Measurements from ENCODE around the gene KRT35. TPM values are rescaled to one million over a fixed set of nuclear protein-coding genes. Genes with fewer than 3 reads are reported as not detected.

Gene KRT35
- total RNA-seq, 2 experiments from 2014 or later, result not detected

- Mint-ChIP-seq H3K36me3 (no peaks in the 10 kb centered on the region), H3K9me3 (ENCODE audit: low read depth) (no peaks in the 10 kb centered on the region), H3K4me3 (no peak overlapping the region), H3K27me3 (peaks cover 3% of the 10 kb centered on the region), H3K27ac (no peak overlapping the region), H3K4me1 (no peaks in the 10 kb centered on the region)
- CTCF ChIA-PET, result no interaction called here
- DNase-seq, result no peak
- no peak for ATAC-seq
These were observed 3.8 kb downstream of the KRT35 start for GRCh38 chr17:41476866-41477815.

GRCh38 chr17:41475421-41475820, 5.5 kb downstream of the KRT35 start:
- Mint-ChIP-seq H3K36me3 (no peaks in the 10 kb centered on the region), H3K4me1 (peaks cover 6% of the 10 kb centered on the region), H3K4me3 (no peak overlapping the region), H3K27me3 (peaks cover 7% of the 10 kb centered on the region), H3K9me3 (ENCODE audit: low read depth) (no peaks in the 10 kb centered on the region), H3K27ac (no peak overlapping the region)
- CTCF ChIA-PET, result no interaction called here
- ATAC-seq (no peak), DNase-seq (no peak)

- CTCF ChIA-PET, result no interaction called here
- H3K27ac Mint-ChIP-seq, result no peak overlapping the region
These were observed 6.1 kb downstream of the KRT35 start for GRCh38 chr17:41474863-41475262.

GRCh38 chr17:41468346-41468745, 12.6 kb downstream of the KRT35 start:
- CTCF ChIA-PET, result no interaction called here
- no peak for ATAC-seq
- Mint-ChIP-seq H3K4me3 (no peak overlapping the region), H3K27ac (no peak overlapping the region), H3K9me3 (ENCODE audit: low read depth) (no peaks in the 10 kb centered on the region), H3K27me3 (peaks cover 9% of the 10 kb centered on the region), H3K36me3 (no peaks in the 10 kb centered on the region), H3K4me1 (peaks cover 6% of the 10 kb centered on the region)
- no peak for DNase-seq

More at GRCh38 chr17:41474863-41475262, 6.1 kb downstream of the KRT35 start:
- peaks cover 6% of the 10 kb centered on the region for H3K4me1 Mint-ChIP-seq
- ATAC-seq (no peak), DNase-seq (no peak)
- no peaks in the 10 kb centered on the region for H3K9me3 Mint-ChIP-seq (ENCODE audit: low read depth)
- peaks cover 7% of the 10 kb centered on the region for H3K27me3 Mint-ChIP-seq
- H3K36me3 Mint-ChIP-seq, result no peaks in the 10 kb centered on the region
- no peak overlapping the region for H3K4me3 Mint-ChIP-seq

GRCh38 chr17:41467561-41467960, 13.4 kb downstream of the KRT35 start:
- peaks cover 6% of the 10 kb centered on the region for H3K4me1 Mint-ChIP-seq
- no peak overlapping the region for H3K27ac Mint-ChIP-seq
- H3K36me3 Mint-ChIP-seq, result no peaks in the 10 kb centered on the region
- CTCF ChIA-PET, result no interaction called here
- ATAC-seq (no peak), DNase-seq (no peak)
- no peaks in the 10 kb centered on the region for H3K9me3 Mint-ChIP-seq (ENCODE audit: low read depth)
- H3K4me3 Mint-ChIP-seq, result no peak overlapping the region
- H3K27me3 Mint-ChIP-seq, result peaks cover 9% of the 10 kb centered on the region

GRCh38 chr17:41466988-41467387, 14.0 kb downstream of the KRT35 start, which contains the start of gene KRT32:
KRT32 (minus strand) TSS chr17:41467386; CDS start chr17:41467325, 61 bp downstream.
- no peak for DNase-seq
- CTCF ChIA-PET, result no interaction called here
- H3K9me3 Mint-ChIP-seq (ENCODE audit: low read depth), result no peaks in the 10 kb centered on the region
- peaks cover 9% of the 10 kb centered on the region for H3K27me3 Mint-ChIP-seq
- no peak for ATAC-seq
- H3K4me3 Mint-ChIP-seq, result no peak within 1 kb of the TSS
- H3K36me3 Mint-ChIP-seq, result no peaks in the 10 kb centered on the region
- peaks cover 6% of the 10 kb centered on the region for H3K4me1 Mint-ChIP-seq
- no peak within 1 kb of the TSS for H3K27ac Mint-ChIP-seq

- H3K27me3 Mint-ChIP-seq, result peaks cover 4% of the 10 kb centered on the region
- no peaks in the 10 kb centered on the region for H3K36me3 Mint-ChIP-seq
- ATAC-seq (no peak), DNase-seq (no peak)
- no peak overlapping the region for H3K27ac Mint-ChIP-seq
- no peak overlapping the region for H3K4me3 Mint-ChIP-seq
- CTCF ChIA-PET, result no interaction called here
- H3K9me3 Mint-ChIP-seq (ENCODE audit: low read depth), result no peaks in the 10 kb centered on the region
- no peaks in the 10 kb centered on the region for H3K4me1 Mint-ChIP-seq
These were observed 16.3 kb downstream of the KRT35 start for GRCh38 chr17:41464682-41465081.

GRCh38 chr17:41464173-41464572, 16.8 kb downstream of the KRT35 start:
- Mint-ChIP-seq H3K4me3 (no peak overlapping the region), H3K27me3 (peaks cover under 1% of the 10 kb centered on the region), H3K27ac (no peak overlapping the region), H3K36me3 (no peaks in the 10 kb centered on the region), H3K4me1 (no peaks in the 10 kb centered on the region), H3K9me3 (ENCODE audit: low read depth) (no peaks in the 10 kb centered on the region)
- ATAC-seq, result no peak
- DNase-seq, result no peak
- CTCF ChIA-PET, result interaction anchor here (0.7 kb wide), 1 partner anchor 515 kb away, joined by 3 read pairs; no protein-coding TSS in a partner anchor

- Mint-ChIP-seq H3K27me3 (no peaks in the 10 kb centered on the region), H3K9me3 (ENCODE audit: low read depth) (no peaks in the 10 kb centered on the region), H3K27ac (no peak overlapping the region), H3K4me3 (no peak overlapping the region), H3K4me1 (no peaks in the 10 kb centered on the region), H3K36me3 (no peaks in the 10 kb centered on the region)
- DNase-seq (no peak), ATAC-seq (no peak)
- CTCF ChIA-PET, result interaction anchor here (0.7 kb wide), 1 partner anchor 514 kb away, joined by 3 read pairs; no protein-coding TSS in a partner anchor
These were observed 17.2 kb downstream of the KRT35 start for GRCh38 chr17:41463746-41464145.

- Mint-ChIP-seq H3K27ac (no peak overlapping the region), H3K4me3 (no peak overlapping the region), H3K4me1 (no peaks in the 10 kb centered on the region), H3K27me3 (peaks cover 3% of the 10 kb centered on the region), H3K9me3 (ENCODE audit: low read depth) (no peaks in the 10 kb centered on the region), H3K36me3 (no peaks in the 10 kb centered on the region)
- DNase-seq (no peak), ATAC-seq (no peak)
- CTCF ChIA-PET, result interaction anchor here (1.3 kb wide), 1 partner anchor 33 kb away, joined by 3 read pairs; no protein-coding TSS in a partner anchor
These were observed 18.2 kb downstream of the KRT35 start for GRCh38 chr17:41462705-41463104.

- Mint-ChIP-seq H3K4me1 (no peaks in the 10 kb centered on the region), H3K4me3 (no peak overlapping the region), H3K27me3 (peaks cover 6% of the 10 kb centered on the region), H3K9me3 (ENCODE audit: low read depth) (no peaks in the 10 kb centered on the region), H3K27ac (no peak overlapping the region), H3K36me3 (no peaks in the 10 kb centered on the region)
- CTCF ChIA-PET, result no interaction called here
- no peak for ATAC-seq
- DNase-seq, result no peak
These were observed 23.3 kb downstream of the KRT35 start for GRCh38 chr17:41457676-41458075.

GRCh38 chr17:41456204-41456603, 24.7 kb downstream of the KRT35 start:
- DNase-seq, result no peak
- ATAC-seq, result no peak
- Mint-ChIP-seq H3K36me3 (no peaks in the 10 kb centered on the region), H3K27ac (no peak overlapping the region), H3K4me1 (no peaks in the 10 kb centered on the region), H3K4me3 (no peak overlapping the region), H3K9me3 (ENCODE audit: low read depth) (no peaks in the 10 kb centered on the region), H3K27me3 (peaks cover 8% of the 10 kb centered on the region)
- CTCF ChIA-PET, result no interaction called here

GRCh38 chr17:41455236-41455635, 25.7 kb downstream of the KRT35 start:
- H3K36me3 Mint-ChIP-seq, result no peaks in the 10 kb centered on the region
- no peak overlapping the region for H3K27ac Mint-ChIP-seq
- no peak for ATAC-seq
- CTCF ChIA-PET, result no interaction called here
- peaks cover 11% of the 10 kb centered on the region for H3K27me3 Mint-ChIP-seq
- H3K9me3 Mint-ChIP-seq (ENCODE audit: low read depth), result no peaks in the 10 kb centered on the region
- H3K4me3 Mint-ChIP-seq, result no peak overlapping the region
- DNase-seq, result no peak
- H3K4me1 Mint-ChIP-seq, result no peaks in the 10 kb centered on the region

- ATAC-seq (no peak), DNase-seq (no peak)
- Mint-ChIP-seq H3K27me3 (peaks cover 10% of the 10 kb centered on the region), H3K27ac (no peak overlapping the region), H3K4me3 (no peak overlapping the region), H3K36me3 (no peaks in the 10 kb centered on the region), H3K9me3 (ENCODE audit: low read depth) (no peaks in the 10 kb centered on the region), H3K4me1 (no peaks in the 10 kb centered on the region)
- CTCF ChIA-PET, result no interaction called here
These were observed 27.9 kb downstream of the KRT35 start for GRCh38 chr17:41453066-41453465.
